NCI-H1417 (cell line): Measurements from ENCODE around the gene SESTD1.
"Not testable (repeated sequence)": the region's sequence is repeated elsewhere in the genome, so short reads cannot be mapped to it uniquely, and the experiment has no call there.

Experiments
- DNase-seq, 3 experiments: peaks; one replicate each; lab custom pipeline; 2025; lab: John Stamatoyannopoulos, UW

The SESTD1 gene

DNA sequence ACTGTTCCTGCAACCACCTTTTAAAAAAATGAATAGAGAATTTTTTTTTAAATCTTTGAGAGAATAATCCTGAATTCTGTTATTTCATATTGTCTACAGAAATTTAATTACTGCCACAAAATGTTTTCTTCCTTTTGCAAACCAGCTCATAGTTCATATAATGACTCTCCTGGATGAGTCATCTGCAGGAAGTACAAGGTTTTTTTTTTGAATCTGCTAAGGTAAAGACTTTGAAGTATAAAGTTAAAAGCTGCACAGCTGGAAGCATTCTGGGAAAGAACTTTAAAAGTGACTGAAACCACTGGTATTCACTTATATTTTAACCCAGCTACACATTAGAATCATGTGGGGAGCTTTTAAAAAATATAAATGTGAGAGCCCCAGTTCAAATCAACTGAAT lies 25.4 kb downstream of the SESTD1 start:
- peak in 1 of 3 experiments; percentile 14 for DNase-seq

DNA sequence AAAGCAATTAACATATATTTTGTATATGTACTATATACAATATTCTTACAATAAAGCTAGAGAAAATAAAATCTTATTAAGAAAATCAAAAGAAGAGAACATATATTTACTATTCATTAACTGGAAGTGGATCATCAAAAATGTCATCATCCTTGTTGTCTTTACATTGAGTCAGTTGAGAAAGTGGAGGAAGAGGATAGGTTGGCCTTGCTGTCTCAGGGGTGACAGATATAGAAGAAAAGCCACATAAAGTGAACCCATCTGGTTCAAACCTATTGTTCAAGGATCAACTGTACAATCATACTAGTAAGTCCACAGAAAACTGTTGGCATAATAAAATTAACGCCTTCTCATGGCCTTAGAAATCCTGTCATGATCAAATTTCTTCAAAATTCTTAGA lies 26.6 kb downstream of the SESTD1 start:
- DNase-seq: no peak

DNA sequence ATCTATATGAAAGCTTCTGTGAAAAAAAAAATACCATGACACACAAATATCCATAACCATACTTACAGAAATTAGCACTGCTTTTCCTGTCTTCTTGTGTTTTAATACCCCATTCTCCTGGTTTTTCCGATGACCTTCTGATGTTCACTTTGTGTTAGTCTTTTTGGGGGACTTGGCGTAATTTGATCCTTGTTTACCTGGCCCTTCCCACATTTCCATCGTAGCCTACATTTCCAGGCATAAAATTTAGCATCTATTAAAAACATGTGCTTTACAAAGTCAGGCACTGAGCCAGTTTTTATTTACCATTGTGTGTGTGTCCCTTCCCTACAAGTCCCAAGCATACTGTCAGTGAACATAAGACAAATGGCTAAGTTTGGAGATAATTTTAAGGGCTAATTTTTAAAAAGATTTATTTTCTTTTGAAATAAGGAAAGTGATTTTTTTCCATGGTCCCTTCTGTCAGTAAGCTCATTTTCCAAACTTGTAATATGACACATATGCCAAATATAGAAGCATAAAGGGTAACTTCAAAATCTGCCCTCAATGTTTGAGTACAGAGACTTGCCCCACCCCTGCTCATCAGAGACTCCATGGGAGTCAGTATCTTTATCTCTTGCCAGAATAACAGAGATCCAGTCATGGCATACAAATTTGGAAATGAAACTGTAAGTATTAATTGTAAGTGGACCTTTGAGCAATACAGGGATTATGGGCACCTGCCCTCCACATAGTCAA lies 27.3 kb downstream of the SESTD1 start:
- DNase-seq: no peak

DNA sequence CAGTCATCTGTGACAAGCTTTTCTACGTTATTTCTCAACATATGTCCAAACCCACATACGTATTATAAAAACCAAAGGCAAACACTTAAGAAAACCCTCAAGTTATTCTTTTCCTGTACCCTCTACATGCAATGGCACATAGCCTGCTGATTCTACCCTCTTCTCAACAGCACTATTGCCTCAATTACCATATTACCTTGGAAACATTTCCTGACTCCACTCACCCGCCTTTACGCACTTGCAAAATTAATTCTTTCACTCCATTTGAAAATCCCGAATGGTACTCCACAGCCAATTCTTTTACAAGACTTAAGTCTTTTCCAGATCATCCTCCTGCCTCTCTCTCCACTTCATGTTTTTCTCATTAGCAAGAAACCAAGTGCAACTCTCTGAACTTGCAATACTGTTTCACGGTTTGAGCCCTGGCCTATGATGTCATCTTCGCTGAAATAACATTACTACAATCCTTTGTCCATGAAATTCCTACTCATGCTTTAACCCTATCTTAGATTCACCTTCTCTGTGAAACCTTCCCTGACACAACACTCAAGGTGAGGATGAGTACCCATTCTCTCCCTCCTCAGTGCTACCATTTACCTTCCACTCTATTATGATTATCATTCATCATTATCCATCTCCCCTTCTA lies 29.0 kb downstream of the SESTD1 start:
- DNase-seq: peak in 1 of 3 experiments; percentile 32

DNA sequence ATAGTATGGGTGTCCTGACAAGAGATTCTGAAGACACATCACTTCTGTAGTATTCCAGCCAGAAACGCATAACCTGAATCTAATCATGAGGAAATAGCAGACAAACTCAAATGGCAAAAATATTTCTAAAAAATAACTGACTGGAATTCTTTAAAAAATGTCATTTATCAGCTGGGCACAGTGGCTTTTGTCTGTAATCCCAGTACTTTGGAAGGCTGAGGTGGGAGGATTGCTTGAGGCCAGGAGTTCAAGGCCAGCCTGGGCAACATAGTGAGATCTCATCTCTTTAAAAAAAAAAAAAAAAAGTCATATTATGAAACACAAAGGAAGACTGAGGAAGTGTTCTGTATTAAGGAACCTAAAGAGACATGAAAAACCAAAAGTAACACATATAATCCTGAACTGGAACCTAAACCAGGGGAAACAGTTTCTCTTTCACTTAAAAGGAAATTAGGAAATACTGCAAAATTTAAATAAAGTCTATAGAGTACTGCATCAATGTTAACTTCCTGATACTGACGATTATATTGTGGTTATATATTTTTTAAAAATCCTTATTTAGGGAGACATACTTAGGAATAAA lies 29.9 kb downstream of the SESTD1 start:
- DNase-seq: no peak

DNA sequence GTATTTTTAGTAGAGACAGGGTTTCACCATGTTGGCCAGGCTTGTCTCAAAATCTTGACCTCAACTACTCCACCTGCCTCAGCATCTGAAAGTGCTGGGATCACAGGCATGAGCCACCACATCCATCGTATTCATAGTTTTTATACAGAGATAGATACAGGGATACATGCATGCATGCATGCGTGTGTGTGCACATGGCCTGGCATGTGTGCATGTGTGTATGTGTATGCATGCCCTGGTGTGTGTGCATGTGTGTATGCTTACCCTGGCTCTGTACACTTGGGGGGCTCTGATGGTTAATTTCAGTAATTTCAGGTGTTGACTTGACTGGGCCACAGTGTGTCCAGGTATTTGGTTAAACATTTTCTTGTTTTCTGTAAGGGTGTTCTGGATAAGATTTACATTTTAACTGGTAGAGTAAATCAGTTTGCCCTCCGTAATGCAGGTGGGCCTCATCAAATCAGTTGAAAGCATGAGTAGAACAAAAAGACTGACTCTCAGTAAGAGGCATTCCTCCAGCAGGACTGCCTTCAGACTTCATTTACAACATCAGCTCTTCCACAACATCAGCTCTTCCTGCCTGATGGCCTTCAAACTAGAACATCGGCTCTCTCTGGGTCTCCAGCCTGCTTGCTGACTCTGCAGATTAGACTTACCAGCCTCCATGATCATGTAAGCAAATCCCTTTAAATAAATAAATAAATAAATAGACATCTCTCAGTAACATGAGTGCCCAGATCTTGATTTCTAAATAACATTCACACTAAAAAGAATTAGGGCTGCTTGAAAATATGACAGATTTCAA lies 30.8 kb downstream of the SESTD1 start:
- no peak for DNase-seq

DNA sequence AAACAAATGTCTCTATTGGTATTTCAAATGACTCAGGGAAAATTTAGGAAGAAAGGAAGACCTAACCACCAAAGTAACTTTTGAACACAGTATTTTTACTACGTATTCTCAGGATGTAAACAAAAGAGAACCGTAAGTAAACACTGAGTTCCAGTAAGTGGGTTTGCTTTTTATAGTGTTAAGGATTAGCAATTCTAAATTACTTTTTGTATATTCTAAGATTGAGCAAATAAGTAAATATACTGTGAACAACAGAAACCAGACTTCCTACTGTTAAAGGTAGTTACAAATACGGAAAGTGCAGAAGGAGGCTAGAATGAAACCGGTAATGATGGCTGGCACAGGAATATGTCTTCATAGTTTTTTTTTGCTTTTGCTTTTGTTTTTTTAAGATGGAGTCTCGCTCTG lies 31.5 kb downstream of the SESTD1 start:
- no peak for DNase-seq

DNA sequence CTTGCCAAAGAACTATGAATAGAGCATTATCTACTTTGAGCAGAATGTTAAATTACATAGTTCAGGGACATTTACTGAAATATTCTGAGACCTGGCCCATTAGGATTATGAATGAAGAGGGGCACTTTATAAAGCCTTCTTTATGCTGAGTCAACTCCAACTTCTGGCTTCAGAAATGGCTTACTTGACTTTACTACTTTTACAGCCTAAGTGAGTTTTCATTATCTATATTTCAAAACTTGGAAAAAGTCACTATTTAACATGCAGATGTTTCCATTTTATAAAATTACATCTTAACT lies 37.7 kb downstream of the SESTD1 start:
- no peak for DNase-seq

DNA sequence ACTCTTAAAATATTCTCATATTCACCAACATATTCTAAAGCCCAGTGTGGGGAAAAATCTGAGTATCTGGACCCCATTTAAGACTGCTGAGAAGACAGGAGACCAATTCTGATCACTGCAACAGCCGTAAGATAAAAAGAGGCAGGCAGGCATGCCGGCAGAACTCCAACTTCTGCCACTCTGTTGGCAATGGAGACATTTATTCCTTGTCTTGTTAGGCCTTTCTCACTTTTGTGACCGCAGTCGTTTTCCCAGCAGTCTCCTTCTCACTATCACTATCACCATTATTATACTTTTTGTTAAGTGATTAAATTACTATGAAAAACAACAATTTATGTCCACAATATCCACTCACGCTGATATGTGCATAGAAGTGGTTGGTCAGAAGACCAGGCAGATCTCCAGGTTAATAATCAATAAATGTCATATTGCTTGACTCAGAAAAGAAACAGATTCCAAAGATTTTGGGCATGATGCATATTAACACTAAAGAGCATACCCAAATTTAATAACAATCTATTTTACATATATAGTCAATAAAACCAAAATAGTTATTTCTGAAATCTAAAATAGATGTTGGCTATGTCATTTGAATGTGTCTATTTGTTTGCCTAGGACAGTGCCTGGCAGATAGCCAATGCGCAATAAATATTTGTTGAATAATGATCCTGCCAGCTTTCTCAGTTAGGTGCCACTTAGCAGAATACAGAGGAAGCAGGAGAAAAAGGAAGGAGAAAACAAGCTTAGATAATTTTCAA lies 38.2 kb downstream of the SESTD1 start:
- peak in 2 of 3 experiments; percentile 78 to 96 for DNase-seq

DNA sequence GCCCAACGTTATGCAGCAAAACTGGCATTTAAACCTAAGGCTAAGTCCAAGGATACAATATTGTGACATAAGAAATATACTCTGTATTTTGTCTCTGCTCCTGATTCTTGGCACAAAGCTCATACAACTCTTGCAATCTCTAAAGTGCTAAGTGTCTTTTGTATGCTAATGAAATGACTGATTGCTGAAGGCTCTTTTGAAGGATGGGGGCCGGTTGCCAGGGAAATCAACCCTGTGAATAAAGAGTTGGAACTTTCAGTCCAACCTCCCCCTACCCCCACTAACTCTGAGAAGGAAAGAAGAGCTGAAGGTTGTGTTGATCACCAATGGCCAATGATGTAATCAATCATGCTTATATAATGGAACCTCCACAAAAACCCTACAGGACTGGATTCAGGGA lies 40.3 kb downstream of the SESTD1 start:
- DNase-seq: no peak

DNA sequence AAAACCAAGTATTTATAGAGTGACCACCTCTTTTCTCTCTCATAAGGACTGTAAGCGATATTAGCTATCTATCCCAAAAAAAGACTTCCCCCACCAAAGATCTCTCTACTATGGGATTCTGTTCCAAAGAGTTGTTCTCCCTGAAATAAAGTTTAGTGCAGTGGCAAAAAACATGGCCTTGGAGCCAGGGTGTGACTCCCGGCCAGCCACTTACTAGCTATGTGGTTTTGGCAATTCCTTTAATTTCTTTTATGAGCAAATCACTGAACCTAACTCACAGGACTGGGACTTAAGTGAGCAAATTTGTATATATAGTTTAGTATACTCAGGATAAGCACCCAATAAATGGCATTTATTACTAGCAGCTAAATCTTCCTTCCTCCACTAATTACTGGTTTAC lies 42.6 kb downstream of the SESTD1 start:
- no peak for DNase-seq

DNA sequence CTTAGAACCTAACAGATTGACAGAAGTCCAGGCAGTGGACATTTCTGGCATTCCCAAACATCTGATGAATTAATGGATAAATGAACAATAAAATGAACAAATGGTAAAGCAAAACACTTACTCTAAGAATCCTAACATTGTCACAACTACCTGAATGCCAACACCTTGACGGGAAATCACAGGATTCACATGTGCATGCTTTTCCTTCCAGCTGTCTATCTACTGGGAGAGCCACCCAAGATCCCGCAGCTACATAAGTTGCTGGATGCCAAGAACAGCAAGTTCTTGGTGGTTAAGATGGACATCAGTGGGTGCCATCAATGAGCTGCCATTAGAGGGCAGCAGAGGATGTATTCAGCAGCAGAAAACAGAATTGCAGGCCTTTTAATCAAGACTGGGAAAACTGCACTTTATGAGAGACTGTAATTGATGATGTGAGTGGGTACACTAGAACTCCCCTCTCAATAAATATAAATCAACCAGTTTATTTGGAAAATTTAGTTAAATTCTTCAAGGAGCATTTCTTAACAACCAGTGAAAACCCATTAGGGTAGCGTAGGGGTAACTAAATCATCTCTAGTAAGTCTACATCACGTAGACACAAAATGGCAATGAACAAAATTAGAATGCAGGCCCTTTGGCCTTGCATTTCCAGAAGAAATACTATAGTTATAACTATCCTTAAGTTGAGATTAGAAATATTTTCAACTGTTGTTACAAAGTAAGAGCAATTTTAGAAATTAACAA lies 45.6 kb downstream of the SESTD1 start:
- peak; percentile 40 to 86 (median 63) for DNase-seq

DNA sequence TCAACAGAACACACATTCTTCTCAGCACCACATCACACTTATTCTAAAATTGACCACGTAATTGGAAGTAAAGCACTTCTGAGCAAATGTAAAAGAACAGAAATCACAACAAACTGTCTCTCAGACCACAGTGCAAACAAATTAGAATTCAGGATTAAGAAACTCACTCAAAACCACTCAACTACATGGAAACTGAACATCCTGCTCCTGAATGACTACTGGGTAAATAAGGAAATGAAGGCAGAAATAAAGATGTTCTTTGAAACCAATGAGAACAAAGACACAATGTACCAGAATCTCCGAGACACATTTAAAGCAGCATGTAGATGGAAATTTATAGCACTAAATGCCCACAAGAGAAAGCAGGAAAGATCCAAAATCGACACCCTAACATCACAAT lies 50.0 kb downstream of the SESTD1 start:
- DNase-seq: not testable (repeated sequence)

DNA sequence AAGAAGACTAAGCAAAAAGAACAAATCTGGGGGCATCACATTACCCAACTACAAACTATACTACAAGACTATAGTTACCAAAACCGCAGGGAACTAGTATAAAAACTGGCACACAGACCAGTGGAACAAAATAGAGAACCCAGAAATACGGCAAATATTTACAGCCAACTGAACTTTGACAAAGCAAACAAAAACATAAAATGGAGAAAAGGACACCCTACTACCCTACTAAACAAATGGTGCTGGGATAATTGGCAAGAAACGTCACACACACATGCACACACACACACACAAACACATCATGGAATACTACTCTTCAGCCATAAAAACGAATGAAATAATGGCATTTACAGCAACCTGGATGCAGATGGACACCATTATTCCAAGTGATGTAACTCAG lies 53.3 kb downstream of the SESTD1 start:
- DNase-seq: no peak

DNA sequence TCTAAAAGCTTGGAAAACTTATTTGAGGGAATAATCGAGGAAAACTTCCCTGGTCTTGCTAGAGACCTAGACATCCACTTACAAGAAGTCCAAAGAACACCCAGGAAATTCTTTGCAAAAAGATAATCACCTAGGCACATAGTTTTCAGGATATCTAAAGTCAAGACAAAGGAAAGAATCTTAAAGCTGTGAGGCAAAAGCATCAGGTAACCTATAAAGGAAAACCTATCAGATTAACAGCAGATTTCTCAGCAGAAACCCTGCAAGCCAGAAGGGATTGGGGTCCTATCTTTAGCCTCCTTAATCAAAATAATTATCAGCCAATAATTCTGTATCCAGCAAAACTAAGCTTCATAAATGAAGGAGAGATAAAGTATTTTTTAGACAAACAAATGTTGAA lies 56.4 kb downstream of the SESTD1 start:
- DNase-seq: not testable (repeated sequence)

DNA sequence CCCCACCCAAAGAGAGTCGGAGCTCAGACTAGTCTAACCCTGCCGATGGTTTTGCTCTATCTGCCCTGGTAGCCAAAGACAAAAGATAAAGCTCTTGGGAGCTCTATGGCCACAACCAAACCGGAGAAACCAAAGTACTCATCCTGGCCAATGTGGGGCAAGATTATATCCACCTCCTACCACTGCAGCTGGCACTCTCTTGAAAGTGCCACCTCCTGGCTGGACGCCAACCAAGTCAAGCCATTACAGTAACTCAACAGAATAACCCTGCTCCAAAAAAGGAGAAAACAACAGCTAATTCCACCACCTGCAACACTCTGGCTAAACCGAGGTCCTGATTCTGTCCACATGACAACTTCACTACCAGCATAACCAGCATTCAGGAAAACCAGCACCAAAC lies 57.6 kb downstream of the SESTD1 start:
- no peak for DNase-seq

DNA sequence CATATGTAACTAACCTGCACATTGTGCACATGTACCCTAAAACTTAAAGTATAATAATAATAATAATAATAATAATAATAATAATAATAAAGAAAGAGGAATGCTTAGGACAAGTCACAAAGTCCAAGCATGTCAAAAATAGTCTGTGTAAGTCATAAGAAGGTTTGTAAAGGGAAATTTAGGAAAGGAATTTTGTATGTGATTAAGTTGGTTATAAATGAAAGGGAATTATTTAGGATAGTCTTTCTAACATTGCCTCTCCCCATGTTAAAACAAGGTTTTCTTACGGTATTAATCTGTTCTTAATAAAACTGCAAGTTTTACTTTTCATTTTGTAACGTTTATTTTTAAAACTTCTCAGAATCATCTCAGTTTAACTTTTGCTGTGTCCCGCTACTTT lies 62.8 kb downstream of the SESTD1 start:
- DNase-seq: no peak

DNA sequence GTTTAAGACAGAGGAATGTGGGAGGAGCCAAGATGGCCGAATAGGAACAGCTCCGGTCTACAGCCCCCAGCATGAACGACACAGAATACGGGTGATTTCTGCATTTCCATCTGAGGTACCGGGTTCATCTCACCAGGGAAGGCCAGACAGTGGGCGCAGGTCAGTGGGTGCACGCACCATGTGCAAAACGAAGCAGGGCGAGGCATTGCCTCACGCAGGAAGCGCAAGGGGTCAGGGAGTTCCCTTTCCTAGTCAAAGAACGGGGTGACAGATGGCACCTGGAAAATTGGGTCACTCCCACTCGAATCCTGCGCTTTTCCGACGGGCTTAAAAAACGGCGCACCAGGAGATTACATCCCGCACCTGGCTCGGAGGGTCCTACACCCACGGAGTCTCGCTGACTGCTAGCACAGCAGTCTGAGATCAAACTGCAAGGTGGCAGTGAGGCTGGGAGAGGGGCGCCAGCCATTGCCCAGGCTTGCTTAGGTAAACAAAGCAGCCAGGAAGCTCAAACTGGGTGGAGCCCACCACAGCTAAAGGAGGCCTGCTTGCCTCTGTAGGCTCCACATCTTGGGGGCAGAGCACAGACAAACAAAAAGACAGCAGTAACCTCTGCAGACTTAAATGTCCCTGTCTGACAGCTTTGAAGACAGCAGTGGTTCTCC lies 68.6 kb downstream of the SESTD1 start:
- not testable (repeated sequence) for DNase-seq

DNA sequence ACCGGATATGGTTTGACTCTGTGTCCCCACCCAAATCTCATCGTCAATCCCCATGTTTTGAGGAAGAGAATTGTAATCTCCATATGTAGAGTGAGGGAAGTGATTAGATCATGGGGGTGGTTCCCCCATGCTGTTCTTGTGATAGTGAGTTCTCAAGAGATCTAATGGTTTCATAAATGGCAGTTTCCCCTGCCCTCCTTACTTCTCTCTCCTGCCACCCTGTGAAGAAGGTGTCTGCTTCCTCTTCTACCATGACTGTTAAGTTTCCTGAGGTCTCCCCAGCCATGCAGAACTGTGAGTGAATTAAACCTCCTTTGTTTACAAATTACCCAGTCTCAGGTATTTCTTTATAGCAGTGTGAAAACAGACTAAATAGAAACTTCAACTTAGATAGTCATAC lies 69.5 kb downstream of the SESTD1 start:
- no peak for DNase-seq

DNA sequence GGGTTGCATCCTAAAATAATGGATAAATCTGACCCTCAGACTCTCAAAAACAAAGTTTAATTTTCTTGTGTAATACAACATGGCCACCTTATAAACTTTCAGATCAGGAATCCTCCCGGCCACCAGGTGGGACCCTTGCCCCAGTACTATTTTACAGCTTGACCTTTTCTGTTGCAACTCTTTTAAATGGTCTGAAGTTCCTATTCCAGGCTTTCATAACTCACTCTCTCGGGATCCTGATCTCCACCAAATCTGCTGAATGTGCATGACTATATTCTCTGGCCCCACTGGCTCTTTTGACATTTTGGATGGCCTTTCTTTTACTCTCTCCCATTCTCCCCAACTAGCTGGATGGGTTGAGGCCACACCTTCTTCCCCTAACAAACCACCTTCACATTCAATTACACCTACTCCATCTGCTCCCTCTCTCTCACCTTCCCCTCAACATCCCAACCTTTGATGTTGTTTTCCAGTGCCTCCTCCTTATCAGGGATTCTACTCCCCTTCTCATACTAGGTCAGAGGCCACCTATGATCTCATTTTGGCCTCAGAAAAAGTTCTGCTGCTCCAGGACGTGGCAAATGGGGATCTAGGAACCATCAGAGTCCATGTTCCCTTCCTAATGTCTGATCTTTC lies 70.8 kb downstream of the SESTD1 start:
- no peak for DNase-seq
